Spleen (tissue), 11 donors: ENCODE data around the gene UBE2L5. TPM values are rescaled to one million over a fixed set of nuclear protein-coding genes. Genes with fewer than 3 reads are reported as not detected.
A peak's percentile ranks its signal among the peaks of the same experiment; 100 is the strongest.

Source experiments
- DNase-seq: peaks from one replicate; pipeline ENCODE4 v3.0.0-alpha.2; 2020
- H3K27ac ChIP-seq, 8 donors: fragments of 200-600 bp; sonication (generic) in 7 of 8; 1 replicate in 4 of 8; 2 replicates in 4 of 8; pipeline versions ENCODE4 v1.5.0 to v1.8.0; 2016 to 2021; ENCODE audit warnings: inconsistent platforms in 4 of 8, mild to moderate bottlenecking in 4 of 8, moderate library complexity in 1 of 8
- H3K27me3 ChIP-seq, 7 donors: fragments of 200-600 bp; sonication (generic) in 6 of 7; replicated peaks in 1 of 7; 1 replicate in 4 of 7; 2 replicates in 3 of 7; pipeline versions ENCODE4 v1.5.0 to v1.8.0; 2016 to 2021; ENCODE audit warnings: inconsistent platforms in 3 of 7, mild to moderate bottlenecking in 1 of 7
- H3K36me3 ChIP-seq, 6 donors: fragments of 200-600 bp; sonication (generic) in 5 of 6; 1 replicate in 4 of 6; 2 replicates in 2 of 6; pipeline versions ENCODE4 v1.5.0 to v1.8.0; 2016 to 2021; ENCODE audit warnings: inconsistent platforms in 2 of 6
- H3K4me1 ChIP-seq, 6 donors: fragments of 200-600 bp; sonication (generic) in 5 of 6; 1 replicate in 3 of 6; 2 replicates in 3 of 6; pipeline versions ENCODE4 v1.5.0 to v1.8.0; 2016 to 2021; ENCODE audit warnings: inconsistent platforms in 3 of 6
- H3K4me3 ChIP-seq, 8 donors: fragments of 200-600 bp; sonication (generic) in 7 of 8; 1 replicate in 4 of 8; 2 replicates in 4 of 8; pipeline versions ENCODE4 v1.5.0 to v1.8.0; 2016 to 2021; ENCODE audit warnings: inconsistent platforms in 4 of 8, mild to moderate bottlenecking in 4 of 8, moderate library complexity in 2 of 8
- H3K9me3 ChIP-seq, 8 donors: fragments of 200-600 bp; sonication (generic) in 7 of 8; 1 replicate in 4 of 8; 2 replicates in 4 of 8; pipeline versions ENCODE4 v1.5.0 to v1.8.0; 2016 to 2021; ENCODE audit warnings: inconsistent platforms in 4 of 8
- CTCF ChIP-seq, 11 experiments: fragments of 200-600 bp in 7 of 11; fragments of 450-650 bp in 4 of 11; sonication (generic) in 4 of 11; IDR thresholded peaks in 8 of 11; conservative IDR thresholded peaks in 3 of 11; 1 replicate in 7 of 11; 2 replicates in 4 of 11; pipeline versions ENCODE4 v1.4.0 to v1.8.0; 2016 to 2021; ENCODE audit warnings: antibody characterized with exemption in 11 of 11, inconsistent platforms in 4 of 11, mild to moderate bottlenecking in 1 of 11
- POLR2A ChIP-seq, 3 donors: fragments of 450-650 bp; IDR thresholded peaks; one replicate each; pipeline ENCODE4 v1.5.1; 2017; ENCODE audit warnings: antibody characterized with exemption in 3 of 3, mild to moderate bottlenecking in 1 of 3
- POLR2AphosphoS5 ChIP-seq, 3 donors: sonication (generic); formaldehyde crosslinking; IDR thresholded peaks; one replicate each; pipeline ENCODE4 v1.5.1; 2017; ENCODE audit warnings: antibody characterized with exemption in 3 of 3
- WGBS, 5 donors: extraction: QIAGEN DNeasy Blood & Tissue Kit in 3 of 5; methylation state at CpG; one replicate each; pipeline versions ENCODE4 v1.1.5 to v1.1.7; 2013 to 2018; 5-methylcytosine and 5-hydroxymethylcytosine counted together
- intact Hi-C: fragments of 100-400 bp; cut with DNase I; formaldehyde crosslinking; loops from one replicate; pipeline ENCODE4 v1.15.0; 2023; ENCODE audit warnings: low total_unique reads
- polyA plus RNA-seq, 3 donors: library from polyadenylated mRNA; stranded (reverse); fragments of 200-250 nt; gene quantifications; one replicate each; pipeline ENCODE4 v1.2.1, GENCODE V29; 2013
- total RNA-seq, 7 donors: library from RNA; depleted of rRNA in 3 of 7; stranded (reverse); fragments of >200 nt in 3 of 7; fragmentation: NEBNext Ultra II Directional in 4 of 7; extraction: Animal tissue kit (Norgen Biotek cat#: 25700) in 4 of 7; gene quantifications; one replicate each; pipeline versions ENCODE4 v1.1.0 to v1.2.1, GENCODE V29; 2016 to 2021
- donor health status: healthy with polysubstance abuse.
- donor health status: DM: no; HTN: no; CAD: no; lungs with moderate emphysema.
- donor health status: DM: no; HTN: no; CAD: no.
- donor health status: Bipolar disorder and iron deficiency.
- donor health status: healthy.
- donor health status: DM: no; HTN: no; CAD: no.
- donor health status: DM: yes; HTN: yes; CAD: no.

Gene UBE2L5
- total and polyA plus RNA-seq, 10 donors, result 0.05 TPM; not detected in 9

DNA sequence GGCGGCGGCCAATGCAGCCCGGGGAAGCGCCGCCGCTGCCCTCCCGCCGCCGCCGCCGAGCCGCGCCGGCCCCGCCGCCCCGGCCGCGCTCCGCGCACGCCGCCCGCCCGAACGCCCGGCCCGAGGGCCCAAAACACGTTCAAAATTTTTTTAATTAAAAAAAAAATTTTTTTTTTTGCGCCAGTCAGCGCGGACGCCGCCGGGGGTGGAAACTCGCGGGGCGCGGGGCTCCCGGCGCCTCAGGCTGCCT is 43.0 kb downstream of the UBE2L5 start:
- peaks cover 0 to 25% (median 12%) of the 10 kb centered on the region in 6 donors for H3K36me3 ChIP-seq
- intact Hi-C loops, result loop anchor here (10.0 kb wide), 2 partner anchors 150 to 340 kb away; partner anchors contain the start of gene USPL1
- H3K9me3 ChIP-seq, result no peaks in the 10 kb centered on the region
- TF ChIP-seq CTCF (IDR thresholded peaks at IDR 0.05 in 8 of 11, conservative IDR thresholded peaks at IDR 0.05 in 3 of 11) (no peak), POLR2AphosphoS5 (IDR thresholded peaks at IDR 0.05) (no peak), POLR2A (IDR thresholded peaks at IDR 0.05) (no peak)
- H3K27me3 ChIP-seq, result no peaks in the 10 kb centered on the region
- H3K27ac ChIP-seq, result peak overlapping the region; percentile 99 to 100 (median 100)
- WGBS, 5 donors, result 0 to 1% (median 1%) methylated on average over 22 to 41 of the region's 41 CpGs
- peaks cover 28 to 48% (median 42%) of the 10 kb centered on the region in 6 donors for H3K4me1 ChIP-seq
- no peak for DNase-seq
- H3K4me3 ChIP-seq, result peak overlapping the region; percentile 56 to 83 (median 65)

GRCh38 chr13:30465593-30466357 is 43.5 kb downstream of the UBE2L5 start, which contains the start of gene HMGB1:
Gene HMGB1, minus strand, starts transcription at chr13:30465936. Its CDS starts 2,256 bp downstream, at chr13:30463680.
- Histone ChIP-seq H3K27ac (peak within 1 kb of the TSS; percentile 99 to 100 (median 100)), H3K4me1 (peaks cover 28 to 44% (median 42%) of the 10 kb centered on the region in 6 donors), H3K27me3 (no peaks in the 10 kb centered on the region), H3K4me3 (peak within 1 kb of the TSS; percentile 56 to 83 (median 65)), H3K36me3 (peaks cover 0 to 22% (median 12%) of the 10 kb centered on the region in 6 donors), H3K9me3 (no peaks in the 10 kb centered on the region)
- WGBS, 5 donors, result 0 to 1% (median 0%) methylated on average over 45 to 57 of the region's 57 CpGs
- intact Hi-C loops, result loop anchor here (10.0 kb wide), 2 partner anchors 149 to 339 kb away; partner anchors contain the start of gene USPL1
- DNase-seq, result peak; percentile 98
- TF ChIP-seq CTCF (IDR thresholded peaks at IDR 0.05 in 8 of 11, conservative IDR thresholded peaks at IDR 0.05 in 3 of 11), result peak in 1 of 11 experiments; percentile 14
- TF ChIP-seq POLR2A (IDR thresholded peaks at IDR 0.05), result peak; percentile 93 to 99 (median 96)
- TF ChIP-seq POLR2AphosphoS5 (IDR thresholded peaks at IDR 0.05), result peak; percentile 98 to 100 (median 99)

DNA sequence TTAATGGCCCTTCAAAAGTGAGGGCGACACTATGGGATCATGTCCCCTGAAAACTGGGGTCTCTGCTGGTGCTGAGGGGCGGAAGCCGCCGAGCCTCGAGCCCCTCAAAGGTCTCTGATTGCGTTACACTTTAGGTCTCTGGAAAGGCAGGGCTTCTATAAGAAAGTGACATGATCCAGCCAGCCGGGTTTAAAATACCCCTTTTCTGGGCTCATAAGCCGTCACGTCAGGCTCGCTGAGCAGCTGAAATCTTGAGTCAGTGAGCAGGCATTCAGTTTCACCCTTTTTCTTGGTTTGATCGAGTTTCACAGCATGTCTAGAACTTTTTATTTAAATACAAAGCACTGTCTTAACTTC is 44.0 kb downstream of the UBE2L5 start:
- peak overlapping the region in 4 of 8 donors; percentile 61 to 83 (median 70) for H3K4me3 ChIP-seq
- DNase-seq, result no peak
- H3K9me3 ChIP-seq, result no peaks in the 10 kb centered on the region
- H3K27ac ChIP-seq, result peak overlapping the region in 4 of 8 donors; percentile 100
- peaks cover 27 to 43% (median 41%) of the 10 kb centered on the region in 6 donors for H3K4me1 ChIP-seq
- intact Hi-C loops, result loop anchor here (10.0 kb wide), 2 partner anchors 148 to 338 kb away; partner anchors contain the start of gene USPL1
- H3K27me3 ChIP-seq, result no peaks in the 10 kb centered on the region
- H3K36me3 ChIP-seq, result peaks cover 0 to 20% (median 12%) of the 10 kb centered on the region in 6 donors
- TF ChIP-seq POLR2A (IDR thresholded peaks at IDR 0.05) (no peak), POLR2AphosphoS5 (IDR thresholded peaks at IDR 0.05) (no peak), CTCF (IDR thresholded peaks at IDR 0.05 in 8 of 11, conservative IDR thresholded peaks at IDR 0.05 in 3 of 11) (no peak)
- 10 to 24% (median 13%) methylated on average over 11 of the region's 11 CpGs for WGBS, 5 donors

DNA sequence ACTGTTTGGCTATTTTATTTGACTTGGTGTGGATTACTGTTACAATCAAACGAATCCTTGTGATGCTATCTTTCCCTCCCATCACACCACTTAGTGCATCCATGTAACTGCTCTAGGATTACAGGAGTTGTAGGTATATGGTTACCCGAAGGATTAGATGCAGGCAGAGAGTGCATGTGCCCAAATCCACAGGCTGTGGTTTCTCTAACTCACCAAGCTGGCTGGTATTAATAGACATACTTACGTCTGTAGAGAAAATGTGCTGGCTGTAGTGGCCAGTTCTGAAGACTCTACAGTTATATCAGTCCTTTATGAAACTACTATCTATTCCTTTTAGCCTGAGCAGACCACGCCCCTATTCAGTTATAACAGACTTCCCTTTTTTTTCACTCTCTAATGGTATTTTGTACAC is 44.6 kb downstream of the UBE2L5 start:
- 18 to 37% (median 30%) methylated on average over 4 of the region's 4 CpGs for WGBS, 5 donors
- peak overlapping the region in 2 of 8 donors; percentile 100 for H3K27ac ChIP-seq
- intact Hi-C loops, result loop anchor here (10.0 kb wide), 2 partner anchors 148 to 338 kb away; partner anchors contain the start of gene USPL1

More for the DNA sequence above, 44.6 kb downstream of the UBE2L5 start:
- TF ChIP-seq POLR2AphosphoS5 (IDR thresholded peaks at IDR 0.05) (no peak), CTCF (IDR thresholded peaks at IDR 0.05 in 8 of 11, conservative IDR thresholded peaks at IDR 0.05 in 3 of 11) (no peak), POLR2A (IDR thresholded peaks at IDR 0.05) (no peak)
- Histone ChIP-seq H3K4me3 (no peak overlapping the region), H3K9me3 (no peaks in the 10 kb centered on the region), H3K27me3 (no peaks in the 10 kb centered on the region), H3K36me3 (peaks cover 0 to 15% (median 10%) of the 10 kb centered on the region in 6 donors), H3K4me1 (peaks cover 22 to 38% (median 36%) of the 10 kb centered on the region in 6 donors)
- DNase-seq, result no peak
